Stimulated activated CD8-positive, alpha-beta memory T cell treated with anti-CD3 and anti-CD28 coated beads, Interleukin-12 subunit alpha, Interleukin-12 subunit beta, amount 100 ng/mL, for 4 hours (primary cell): ENCODE measurements around the gene SRCIN1.

ENCODE experiments used
- DNase-seq: peaks from one replicate; pipeline ENCODE4 v3.0.0-alpha.2; 2020; ENCODE audit warnings: low read depth

The SRCIN1 gene

DNA sequence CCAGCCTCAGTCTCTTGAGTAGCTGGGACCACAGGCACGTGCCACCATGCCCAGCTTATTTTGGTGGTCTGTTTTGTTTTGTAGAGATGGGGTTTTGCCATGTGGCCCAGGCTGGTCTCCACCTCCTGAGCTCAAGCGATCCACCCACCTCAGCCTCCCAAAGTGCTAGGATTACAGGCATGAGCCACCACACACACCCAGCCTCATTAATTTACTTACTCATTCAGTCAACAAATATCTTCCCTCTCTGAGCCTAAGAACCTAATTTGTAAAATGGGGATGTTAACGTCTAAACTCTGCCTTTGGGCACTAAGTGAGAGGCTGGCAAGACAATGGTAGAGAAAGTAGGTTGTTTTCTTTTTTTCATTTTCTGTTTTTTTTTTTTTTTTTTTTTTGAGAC, 22.6 kb downstream of the SRCIN1 start:
- no peak for DNase-seq

DNA sequence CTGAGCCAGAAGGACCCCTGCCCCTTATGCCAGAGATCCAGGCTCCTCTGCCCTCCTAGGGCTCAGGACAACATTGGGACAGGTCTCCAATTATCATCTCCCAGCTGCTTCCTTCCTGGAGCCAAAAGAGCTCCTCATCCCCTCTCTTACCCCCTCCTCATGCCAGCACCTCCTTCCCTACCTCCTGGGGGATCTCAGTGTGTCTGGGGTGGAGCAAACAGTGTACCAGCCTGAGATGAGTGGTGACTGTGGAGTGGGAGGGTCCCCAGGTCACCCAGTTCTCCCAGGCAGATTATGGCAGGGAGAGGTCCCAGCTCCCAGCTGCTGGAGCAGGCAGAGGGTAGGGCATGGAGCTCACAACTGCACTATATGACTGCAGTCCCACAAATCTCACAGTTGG, 23.7 kb downstream of the SRCIN1 start:
- DNase-seq: no peak

DNA sequence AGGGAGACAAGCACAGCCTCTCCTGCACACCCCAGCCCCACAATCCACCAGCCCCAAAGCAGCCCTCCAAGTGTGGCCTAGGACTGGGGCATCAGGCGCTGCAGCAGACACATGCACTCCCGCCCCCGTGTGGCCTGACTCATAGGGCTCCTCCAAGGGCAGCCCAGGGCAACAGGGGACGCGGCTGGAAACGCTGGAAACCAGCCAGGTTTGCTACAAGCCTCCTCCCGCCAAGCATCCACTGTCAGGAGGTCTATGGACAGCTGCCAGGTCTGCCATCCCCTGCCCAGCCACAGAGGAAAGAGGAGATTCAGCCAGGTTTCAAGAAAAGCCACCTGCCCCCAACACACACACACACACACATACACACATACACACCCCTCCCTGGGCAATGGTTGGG, 25.8 kb downstream of the SRCIN1 start:
- no peak for DNase-seq

DNA sequence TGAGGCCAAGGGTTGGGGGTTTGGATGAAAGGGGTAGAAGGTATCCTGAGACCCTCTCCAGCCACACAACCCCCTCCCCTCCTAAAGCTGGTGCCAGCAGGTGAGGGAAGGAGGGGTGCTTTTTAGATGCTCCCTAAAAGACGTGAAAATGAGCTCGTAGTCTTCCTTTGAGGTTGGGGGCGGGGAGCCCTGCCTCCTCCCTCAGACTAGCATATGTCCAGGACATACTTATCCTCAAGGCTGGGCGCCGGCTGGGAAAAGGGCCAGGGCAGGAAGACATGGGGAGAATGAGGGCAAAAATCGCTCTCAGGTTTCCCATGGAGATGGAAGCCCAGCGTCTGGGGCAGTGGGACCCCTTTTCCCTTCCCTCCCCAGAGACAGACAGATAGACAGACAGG, 26.7 kb downstream of the SRCIN1 start:
- DNase-seq: no peak

DNA sequence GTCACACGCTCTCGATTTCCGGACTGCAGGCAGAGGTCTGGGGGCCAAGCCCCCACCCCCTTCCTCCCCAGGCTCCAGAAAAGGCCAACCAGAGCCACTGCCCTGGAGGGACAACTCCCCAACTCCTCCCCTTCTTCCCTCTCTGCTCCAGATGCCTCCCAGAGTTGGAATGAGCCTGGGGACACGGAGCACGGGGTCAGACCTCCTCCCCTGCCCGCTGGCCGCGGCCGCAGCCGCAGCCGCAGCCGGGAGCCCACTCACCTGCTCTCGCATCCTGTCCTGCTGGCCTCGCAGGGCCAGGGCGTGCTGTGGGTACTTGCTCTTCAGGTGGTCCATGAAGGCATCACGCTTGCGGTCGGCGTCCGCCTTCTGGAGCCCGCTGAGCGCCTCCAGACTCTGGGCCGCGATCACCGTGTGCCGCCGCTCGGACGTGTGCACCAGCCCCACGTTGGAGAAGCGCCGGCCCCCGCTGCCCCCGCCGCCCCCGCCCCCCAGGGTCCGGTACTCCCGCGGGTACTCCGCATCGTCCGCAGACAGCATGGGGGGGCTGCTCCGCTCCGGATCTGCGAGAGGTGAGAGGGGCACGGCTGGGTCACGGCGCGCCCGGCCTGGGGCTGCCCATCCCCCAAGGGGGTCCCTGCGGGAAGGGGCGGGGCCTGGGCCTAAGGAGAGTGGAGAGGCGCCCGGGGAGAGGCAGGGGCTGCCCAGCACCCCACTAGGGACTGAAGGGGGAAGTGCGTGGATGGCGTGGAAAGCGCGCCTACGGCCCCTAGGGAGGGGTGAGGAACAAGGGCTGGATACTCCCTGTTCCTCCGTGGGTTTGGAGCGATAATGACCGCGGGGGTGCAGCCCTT, 27.3 kb downstream of the SRCIN1 start:
- DNase-seq: no peak

DNA sequence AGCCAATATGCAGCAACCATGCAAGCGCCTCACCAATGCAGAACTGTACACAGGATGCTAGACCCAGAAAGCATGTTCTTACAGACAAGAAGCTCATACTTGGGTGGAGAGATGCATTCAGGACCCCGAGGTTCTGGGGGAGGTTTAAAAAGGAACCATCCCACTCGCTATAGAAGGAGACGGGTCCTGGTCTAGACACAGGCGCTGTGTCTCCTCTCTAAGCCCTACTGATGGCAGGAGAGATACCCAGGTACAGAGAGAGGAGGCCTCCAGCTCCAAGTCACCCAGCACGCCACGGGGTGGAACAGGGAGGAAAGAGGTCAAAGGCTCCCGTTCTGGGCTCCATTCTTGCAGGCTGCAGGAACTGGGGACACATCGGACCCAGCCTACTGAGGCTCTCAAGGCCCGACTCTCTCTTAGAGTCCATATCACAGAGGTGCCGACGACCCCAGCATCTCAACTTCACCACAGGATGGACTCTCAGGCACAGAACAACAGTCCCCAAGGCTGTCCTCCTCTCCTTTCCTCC, 28.0 kb downstream of the SRCIN1 start:
- DNase-seq: no peak

DNA sequence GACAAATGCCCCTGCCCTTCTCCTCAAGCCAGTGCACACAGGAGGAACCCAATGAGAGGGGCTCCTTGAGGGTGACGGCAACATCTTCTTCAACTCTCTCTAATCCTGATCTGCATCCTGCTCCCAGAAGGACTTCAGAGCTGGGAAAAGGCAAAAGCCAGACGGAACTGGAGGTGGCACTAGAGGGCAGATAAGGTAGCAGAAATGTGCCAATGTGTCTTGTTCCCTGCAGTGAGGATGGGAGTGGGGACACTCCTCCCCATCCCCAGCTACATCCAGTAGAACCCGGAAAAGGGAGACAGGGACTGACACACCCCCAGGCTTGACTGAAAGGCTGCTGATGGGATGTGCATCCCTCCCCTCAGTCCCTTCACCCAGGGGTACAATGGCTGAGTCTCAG, 28.5 kb downstream of the SRCIN1 start:
- no peak for DNase-seq

DNA sequence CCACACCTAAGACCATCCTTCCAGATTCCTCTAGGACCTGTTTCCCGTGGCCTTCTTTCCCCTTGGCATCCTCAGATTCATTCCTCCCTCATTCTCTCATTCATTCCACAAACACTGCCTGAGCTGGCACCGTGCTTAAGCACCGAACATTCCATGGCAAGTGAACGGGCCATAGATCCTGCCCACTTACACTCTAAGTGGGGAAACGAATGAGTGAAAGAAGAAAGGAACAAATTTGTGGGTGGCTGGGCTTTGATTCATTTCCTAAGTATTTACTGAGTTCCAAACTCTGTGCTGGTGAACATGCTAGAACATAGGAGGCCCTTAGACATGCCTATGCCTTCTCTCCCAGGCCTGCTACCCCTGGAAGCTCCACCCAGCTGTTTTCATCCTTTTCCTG, 30.0 kb downstream of the SRCIN1 start:
- no peak for DNase-seq

DNA sequence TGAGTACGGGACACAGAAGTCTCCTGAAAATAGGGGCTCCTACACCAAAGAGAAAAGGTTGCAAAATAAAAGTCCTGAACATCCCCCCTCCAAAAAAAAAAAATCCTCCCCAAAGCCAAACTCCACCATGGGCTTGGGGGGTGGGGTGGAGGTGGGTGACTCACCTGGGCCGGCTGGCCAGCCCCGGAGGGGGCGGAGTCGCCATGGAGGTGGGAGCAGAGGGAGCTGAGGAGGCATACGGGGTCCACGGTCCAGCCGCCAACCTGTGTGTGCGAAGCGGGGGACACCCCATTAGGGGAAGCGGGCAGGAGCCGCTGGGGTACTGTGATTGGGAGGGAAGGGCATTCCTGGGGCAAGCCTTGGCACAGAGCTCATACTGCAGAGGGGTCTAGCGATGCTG, 31.0 kb downstream of the SRCIN1 start:
- DNase-seq: no peak

DNA sequence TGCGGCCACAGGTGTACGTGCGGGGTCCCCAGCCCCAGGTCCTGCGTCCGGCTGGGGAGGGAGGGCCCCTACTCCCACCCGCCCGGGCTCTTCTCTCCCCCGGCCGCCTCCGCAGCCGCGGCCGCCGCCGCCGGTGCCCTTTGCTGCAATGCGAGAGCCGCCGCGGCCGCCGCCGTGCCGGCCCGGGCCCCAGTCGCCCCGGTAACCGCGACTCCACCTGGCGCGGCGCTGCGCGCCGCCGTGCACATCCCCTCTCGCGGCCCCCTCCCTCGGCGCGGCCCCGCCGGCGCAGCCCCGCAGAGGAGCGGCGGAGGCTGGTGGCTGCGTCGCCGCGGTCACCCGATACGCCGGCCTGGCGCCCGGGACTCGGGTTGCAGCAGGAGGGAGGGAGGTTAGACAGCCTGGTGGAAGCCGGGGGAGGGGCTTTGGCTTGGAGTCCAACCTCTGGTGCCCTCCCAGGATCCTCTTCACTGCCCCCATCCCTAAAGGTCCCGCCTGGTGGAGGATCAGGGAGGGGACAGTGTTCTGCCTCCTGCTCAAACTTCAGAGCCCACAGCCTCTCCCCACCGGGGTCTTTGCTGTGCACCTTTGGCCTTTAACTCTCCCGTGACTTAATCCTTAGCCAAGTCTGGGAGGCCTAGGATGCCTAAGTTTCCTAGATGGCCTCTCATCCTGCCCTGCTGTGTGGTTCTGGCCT, 32.9 kb downstream of the SRCIN1 start:
- no peak for DNase-seq

DNA sequence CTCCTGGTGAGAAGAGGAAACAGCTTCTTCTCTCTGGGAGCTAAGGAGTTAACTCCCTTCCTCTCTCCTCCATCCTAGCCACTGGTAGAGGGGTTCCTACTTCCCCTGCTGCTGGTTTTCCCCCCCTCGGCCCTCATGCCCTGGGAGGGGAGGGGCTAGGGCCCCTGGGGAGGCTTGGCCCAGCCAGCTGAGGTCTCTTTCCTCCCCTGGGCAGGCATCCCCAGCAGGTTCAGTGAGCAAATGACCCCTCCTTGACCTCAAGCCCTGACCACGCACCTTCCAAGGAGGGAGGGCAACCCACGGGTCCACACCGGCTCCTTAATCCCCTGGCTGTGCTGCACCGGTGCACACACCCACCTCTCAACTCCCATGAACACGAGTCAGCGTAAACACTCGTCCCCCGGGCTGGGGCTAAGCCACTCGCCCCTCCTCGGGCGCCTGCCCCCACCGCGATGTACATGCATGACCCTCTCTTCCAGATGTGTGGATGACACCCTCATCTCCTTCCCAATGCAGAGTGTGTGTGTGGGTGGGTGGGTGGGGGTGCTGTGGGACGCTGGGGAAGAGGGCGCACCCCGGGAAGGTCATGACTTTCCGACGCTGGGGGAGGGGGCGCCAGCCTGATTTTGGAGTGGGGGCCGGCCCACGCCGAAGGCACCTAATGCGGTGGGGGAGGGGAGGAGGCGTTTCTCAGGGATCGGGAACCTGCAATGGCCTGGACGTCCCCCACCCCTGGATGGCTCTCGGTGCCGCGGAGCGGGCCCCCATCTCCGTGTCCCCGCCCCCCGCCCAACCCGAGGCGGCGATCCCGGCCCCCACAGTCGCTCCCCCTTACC, 33.7 kb downstream of the SRCIN1 start:
- DNase-seq: no peak

DNA sequence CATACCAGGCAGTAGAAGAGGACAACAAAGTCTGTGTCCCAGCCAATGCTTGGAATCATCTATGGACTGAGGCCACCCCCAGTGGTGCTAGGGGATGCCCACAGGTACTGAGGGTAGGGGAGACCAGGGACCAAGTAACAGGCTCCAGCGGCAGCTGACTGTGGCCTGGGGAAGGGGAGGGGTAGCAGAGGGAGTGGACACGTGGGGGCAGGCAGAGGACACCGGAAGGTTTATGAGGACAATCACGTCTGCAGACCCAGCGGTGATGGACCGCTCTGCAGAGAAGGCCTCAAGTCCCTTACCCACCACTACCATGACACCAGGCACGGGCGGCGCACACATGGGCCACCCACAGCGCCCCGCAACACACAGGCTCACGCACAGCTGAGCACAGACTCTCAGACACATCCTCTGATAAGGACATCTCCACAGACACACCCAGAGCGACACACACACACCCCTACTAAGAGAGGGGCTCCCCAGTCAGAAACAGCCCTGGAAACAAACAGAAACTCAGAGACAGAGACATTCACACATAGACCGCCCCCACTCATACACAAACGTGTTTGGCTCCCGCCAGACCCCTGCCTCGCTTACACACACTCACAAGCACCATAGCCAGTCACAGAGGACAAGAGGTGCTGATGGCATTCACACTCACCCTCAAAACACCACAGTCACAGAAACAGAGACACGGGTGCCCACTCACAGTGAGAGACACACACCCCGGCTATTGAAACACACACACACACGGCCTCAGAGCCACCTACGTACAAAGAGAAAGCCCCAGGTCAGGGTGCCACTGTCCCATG, 35.8 kb downstream of the SRCIN1 start:
- no peak for DNase-seq

DNA sequence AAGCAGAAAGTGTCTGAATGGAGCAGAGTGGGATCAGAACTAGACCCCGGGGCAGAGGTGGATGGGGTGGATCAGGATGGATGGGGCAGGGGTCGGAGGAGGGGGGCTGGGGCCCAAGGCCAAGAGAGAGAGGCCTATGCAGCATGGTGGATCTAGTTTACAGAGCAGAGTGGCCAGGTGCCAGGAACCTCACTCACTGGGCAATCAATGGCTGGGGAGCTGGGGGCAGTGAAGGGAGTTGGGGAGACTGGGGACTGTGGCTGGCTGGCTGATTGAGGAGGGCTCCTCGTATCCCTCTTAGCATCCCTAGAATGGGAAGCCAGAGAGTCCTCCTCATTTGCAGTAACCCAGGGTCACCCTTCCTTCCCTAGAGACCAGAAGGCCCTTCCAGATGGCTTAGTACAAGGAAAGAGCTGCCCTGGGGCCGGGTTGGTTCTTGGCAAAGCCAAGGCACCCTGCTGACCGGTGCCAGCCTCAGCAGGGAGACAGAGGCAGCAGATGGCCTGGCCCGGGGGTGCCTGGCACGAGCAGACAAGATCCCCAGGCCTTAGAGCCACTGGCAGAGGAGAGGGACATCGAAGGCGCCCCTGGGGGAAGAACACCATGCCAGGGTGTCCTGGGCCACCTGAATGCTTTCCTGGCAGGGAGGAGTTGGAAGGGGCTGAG, 36.8 kb downstream of the SRCIN1 start:
- DNase-seq: no peak

DNA sequence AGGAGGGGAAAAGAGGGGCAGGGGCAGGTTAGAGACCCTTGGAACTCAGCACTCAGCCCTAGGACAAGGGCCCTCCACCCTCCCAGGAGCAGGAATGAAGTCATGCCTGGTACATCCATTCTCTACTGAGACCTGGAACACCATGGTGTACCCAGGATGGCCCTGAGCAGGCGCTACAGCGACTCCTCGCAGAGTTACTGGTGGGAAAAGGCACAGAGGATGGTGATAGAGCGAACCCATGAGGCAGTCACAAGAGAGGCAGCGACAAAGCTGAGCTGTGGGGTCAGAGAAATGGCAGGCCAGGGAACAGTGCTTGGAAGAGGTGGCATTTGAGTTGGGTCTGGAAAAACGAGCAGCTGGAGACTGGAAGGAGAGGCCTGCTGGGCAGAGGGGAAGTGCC, 37.5 kb downstream of the SRCIN1 start:
- no peak for DNase-seq

DNA sequence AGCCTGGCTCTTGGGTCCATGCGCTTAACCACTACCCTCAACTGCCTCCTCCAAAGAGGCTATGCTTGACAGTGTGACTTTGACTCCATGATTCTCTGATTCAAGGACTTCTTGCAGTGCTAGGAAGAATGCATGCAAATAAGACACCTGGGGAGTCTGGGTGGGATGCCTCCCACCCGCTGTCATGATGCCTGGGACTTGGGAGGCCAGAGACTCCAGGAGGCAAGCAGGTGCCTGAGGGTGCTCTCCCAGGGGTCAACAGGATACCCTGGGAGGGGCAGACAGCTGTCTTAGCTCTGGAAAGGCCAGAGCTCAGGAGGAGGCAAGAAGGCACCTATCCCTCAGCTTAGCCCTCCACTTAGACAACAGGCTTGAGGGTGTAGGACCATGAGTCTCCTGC, 38.4 kb downstream of the SRCIN1 start:
- DNase-seq: no peak

DNA sequence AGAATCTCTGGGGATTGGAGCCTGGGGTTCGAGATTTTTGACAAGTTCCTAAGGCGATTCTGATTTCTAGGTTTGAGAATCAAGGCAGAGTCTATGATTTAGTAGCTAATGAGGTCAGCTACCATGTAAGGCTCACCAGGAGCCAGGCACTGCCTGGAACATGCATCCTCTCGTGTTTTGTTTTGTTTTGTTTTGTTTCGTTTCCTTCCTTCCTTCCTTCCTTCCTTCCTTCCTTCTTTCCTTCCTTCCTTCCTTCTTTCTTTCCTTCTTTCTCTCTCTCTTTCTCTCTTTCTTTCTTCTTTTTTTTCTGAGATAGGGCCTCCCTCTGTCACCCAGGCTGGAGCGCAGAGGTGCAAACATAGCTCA, 39.1 kb downstream of the SRCIN1 start:
- no peak for DNase-seq

DNA sequence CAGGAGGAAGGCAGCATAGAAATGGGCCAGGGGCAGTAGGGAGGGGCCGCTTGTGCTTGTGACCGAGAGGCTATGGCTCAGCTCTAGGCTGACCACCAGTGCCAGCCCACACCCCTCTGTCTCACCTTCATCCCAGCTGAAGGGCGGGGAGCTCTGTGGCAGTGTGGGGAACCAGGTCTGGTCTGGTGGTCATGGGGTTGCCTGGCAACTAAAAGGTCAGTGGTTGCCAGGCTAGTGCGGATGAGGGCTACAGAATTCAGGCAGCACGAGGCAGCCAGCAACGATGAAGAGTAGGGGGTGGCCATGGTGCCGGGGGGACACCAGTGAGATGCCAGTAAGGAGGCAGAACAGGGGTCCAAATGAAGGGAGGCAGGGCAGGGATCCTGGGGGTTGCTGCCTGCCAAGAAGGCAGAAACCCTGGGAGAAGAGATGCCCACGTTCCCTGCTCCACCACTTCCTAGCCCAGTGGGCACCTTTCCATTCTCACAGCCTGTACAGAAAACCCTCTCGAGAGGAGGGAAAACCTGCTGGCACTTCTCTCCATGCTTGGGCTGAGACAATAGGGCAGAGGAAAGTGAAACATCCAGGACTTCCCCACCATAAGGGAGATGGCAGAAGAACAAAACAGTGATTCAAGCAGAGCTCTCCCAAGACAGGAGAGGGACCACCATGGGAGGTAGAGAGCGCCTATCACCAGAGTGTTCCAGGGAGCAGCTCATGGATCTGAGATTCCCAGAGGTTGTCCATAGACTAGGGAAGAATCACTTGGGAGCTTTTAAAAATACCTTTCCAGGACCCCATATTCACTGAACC, 39.7 kb downstream of the SRCIN1 start:
- DNase-seq: no peak

DNA sequence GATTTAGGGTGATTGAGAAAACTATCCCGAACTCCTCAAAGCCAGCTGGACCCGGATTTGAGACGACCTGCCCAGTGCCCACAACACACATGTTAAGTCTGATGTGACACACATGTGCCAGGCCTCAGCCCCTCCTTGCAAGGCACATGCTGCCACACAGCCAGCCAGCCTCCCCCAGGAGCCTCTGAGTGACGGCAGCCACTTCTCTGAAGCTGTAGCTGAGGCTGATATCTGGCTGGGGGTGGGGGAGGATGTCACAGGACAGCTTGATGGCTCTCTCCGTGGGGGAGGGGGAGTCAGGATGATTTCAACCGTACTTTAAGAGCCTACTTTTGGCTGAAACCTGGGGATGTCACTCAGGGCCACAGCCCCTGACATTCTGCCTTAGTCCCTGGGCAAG, 40.9 kb downstream of the SRCIN1 start:
- DNase-seq: no peak

DNA sequence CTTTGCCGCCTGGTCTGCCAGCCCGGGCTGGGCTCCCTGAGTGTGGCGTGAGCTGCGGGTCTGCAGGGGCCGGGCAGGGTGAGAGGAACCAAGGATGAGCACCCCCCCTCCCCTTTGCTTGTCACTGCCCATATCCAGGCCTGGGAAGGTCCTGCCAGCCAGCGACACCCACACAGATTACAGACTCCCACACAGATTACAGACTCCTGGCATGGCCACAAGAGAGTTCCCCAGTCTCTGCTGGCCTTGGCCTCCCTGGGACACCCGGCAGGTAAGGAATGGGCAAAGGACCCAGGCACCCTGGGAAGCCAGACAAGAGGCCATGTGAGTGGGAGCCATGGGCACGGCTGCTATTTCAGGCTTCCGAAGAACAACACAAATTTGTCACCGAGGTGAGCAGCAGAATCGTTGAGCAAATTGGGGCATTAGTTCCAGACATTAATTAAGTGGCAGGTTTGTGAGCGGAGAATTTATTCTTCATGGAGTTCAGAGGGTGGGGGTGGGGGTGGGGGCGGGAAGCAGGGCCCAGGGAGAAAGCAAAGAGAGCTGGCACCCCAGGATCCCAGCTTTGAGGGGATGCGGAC, 41.4 kb downstream of the SRCIN1 start:
- DNase-seq: no peak
